DOHH2 (cell line): ENCODE measurements around the gene KCNQ1OT1.

Source experiments
- H3F3A ChIP-seq: fragments of 200-600 bp; sonication (generic), shearing (Covaris generic); 2 replicates; pipeline ENCODE4 v1.6.0; 2016; ENCODE audit warnings: antibody characterized with exemption, mild to moderate bottlenecking; ENCODE audit not compliant: control insufficient read depth, insufficient read depth
- H3K27ac ChIP-seq: fragments of 200-600 bp; sonication (generic); 2 replicates; pipeline ENCODE4 v1.5.1; 2014; ENCODE audit warnings: low read depth, mild to moderate bottlenecking, low read length, moderate library complexity
- H3K27me3 ChIP-seq: fragments of 200-600 bp; sonication (generic); 2 replicates; pipeline ENCODE4 v1.6.1; 2014; ENCODE audit warnings: mild to moderate bottlenecking, low read length, mixed read lengths; ENCODE audit not compliant: control insufficient read depth
- H3K36me3 ChIP-seq: fragments of 200-600 bp; sonication (generic); 2 replicates; pipeline ENCODE4 v1.6.1; 2014; ENCODE audit warnings: mild to moderate bottlenecking, low read length, moderate library complexity, mixed read lengths; ENCODE audit not compliant: control insufficient read depth
- H3K4me1 ChIP-seq: fragments of 200-600 bp; sonication (generic); 2 replicates; pipeline ENCODE4 v1.6.1; 2014; ENCODE audit warnings: mild to moderate bottlenecking, low read length, mixed read lengths; ENCODE audit not compliant: control insufficient read depth
- H3K4me2 ChIP-seq: fragments of 200-600 bp; sonication (generic); 2 replicates; pipeline ENCODE4 v1.6.0; 2014; ENCODE audit warnings: mild to moderate bottlenecking, low read length, moderate library complexity
- H3K4me3 ChIP-seq: fragments of 200-600 bp; sonication (generic); 2 replicates; pipeline ENCODE4 v1.5.1; 2014; ENCODE audit warnings: mild to moderate bottlenecking, low read length, mixed read lengths
- H3K79me2 ChIP-seq: fragments of 200-600 bp; sonication (generic); 2 replicates; pipeline ENCODE4 v1.6.1; 2014; ENCODE audit warnings: mild to moderate bottlenecking, low read length, mixed read lengths; ENCODE audit not compliant: control insufficient read depth
- H3K9me2 ChIP-seq: fragments of 200-600 bp; sonication (generic); replicated peaks from 2 replicates; pipeline ENCODE4 v1.6.1; 2014; ENCODE audit warnings: mild to moderate bottlenecking, low read length, mixed read lengths; ENCODE audit not compliant: control insufficient read depth
- H3K9me3 ChIP-seq: fragments of 200-600 bp; sonication (generic); 2 replicates; pipeline ENCODE4 v1.6.1; 2014; ENCODE audit warnings: antibody characterized with exemption, low read length, mixed read lengths; ENCODE audit not compliant: control insufficient read depth, insufficient read depth
- H4K20me1 ChIP-seq: fragments of 200-600 bp; sonication (generic); 2 replicates; pipeline ENCODE4 v1.6.0; 2014; ENCODE audit warnings: low read depth, mild to moderate bottlenecking, antibody characterized with exemption, low read length, moderate library complexity; ENCODE audit not compliant: control insufficient read depth, insufficient read depth
- CTCF ChIP-seq: fragments of 200-600 bp; sonication (generic); IDR thresholded peaks from one replicate; pipeline ENCODE4 v1.5.1; 2014; ENCODE audit warnings: antibody characterized with exemption, mild to moderate bottlenecking, low read depth, low read length; ENCODE audit not compliant: poor library complexity, severe bottlenecking
- EZH2phosphoT487 ChIP-seq: fragments of 200-600 bp; sonication (generic); IDR thresholded peaks from 2 replicates; pipeline ENCODE4 v1.6.1; 2017; ENCODE audit warnings: borderline replicate concordance, mild to moderate bottlenecking, antibody characterized with exemption, low read length, moderate library complexity, mixed read lengths

The KCNQ1OT1 gene

GRCh38 chr11:2677127-2677526 is 22.7 kb downstream of the KCNQ1OT1 start:
- H3K4me3 ChIP-seq, result no peak overlapping the region
- no peaks in the 10 kb centered on the region for H3F3A ChIP-seq
- H3K9me3 ChIP-seq, result no peaks in the 10 kb centered on the region
- TF ChIP-seq CTCF, result no peak
- TF ChIP-seq EZH2phosphoT487, result no peak
- no peak overlapping the region for H3K27ac ChIP-seq
- H3K9me2 ChIP-seq, result no peaks in the 10 kb centered on the region
- H3K79me2 ChIP-seq, result peaks cover 7% of the 10 kb centered on the region; the same call in 1 of the 2 replicates
- H3K4me2 ChIP-seq, result no peak overlapping the region
- H3K4me1 ChIP-seq, result peaks cover 21% of the 10 kb centered on the region
- H3K36me3 ChIP-seq, result no peaks in the 10 kb centered on the region
- 0 out of 2 replicates have a peak, but pooled peaks cover 3% of the 10 kb centered on the region for H4K20me1 ChIP-seq
- no peaks in the 10 kb centered on the region for H3K27me3 ChIP-seq

GRCh38 chr11:2675540-2675939 is 24.3 kb downstream of the KCNQ1OT1 start:
- no peak for TF ChIP-seq EZH2phosphoT487
- H3K79me2 ChIP-seq, result no peaks in the 10 kb centered on the region
- peaks cover 9% of the 10 kb centered on the region for H3K4me1 ChIP-seq
- H3F3A ChIP-seq, result no peaks in the 10 kb centered on the region
- H3K9me3 ChIP-seq, result no peaks in the 10 kb centered on the region
- no peaks in the 10 kb centered on the region for H3K27me3 ChIP-seq
- H3K4me2 ChIP-seq, result no peak overlapping the region
- no peak overlapping the region for H3K27ac ChIP-seq
- H3K9me2 ChIP-seq, result no peaks in the 10 kb centered on the region
- H3K4me3 ChIP-seq, result no peak overlapping the region
- no peaks in the 10 kb centered on the region for H3K36me3 ChIP-seq
- 0 out of 2 replicates have a peak, but pooled peaks cover 3% of the 10 kb centered on the region for H4K20me1 ChIP-seq

- H3K9me2 ChIP-seq, result no peaks in the 10 kb centered on the region
- no peaks in the 10 kb centered on the region for H3K79me2 ChIP-seq
- no peaks in the 10 kb centered on the region for H3K9me3 ChIP-seq
- peaks cover 9% of the 10 kb centered on the region for H3K4me1 ChIP-seq
- TF ChIP-seq EZH2phosphoT487 (no peak), CTCF (no peak)
- H3K36me3 ChIP-seq, result no peaks in the 10 kb centered on the region
- no peak overlapping the region for H3K4me3 ChIP-seq
- H3K27ac ChIP-seq, result no peak overlapping the region
- no peaks in the 10 kb centered on the region for H3K27me3 ChIP-seq
- 0 out of 2 replicates have a peak, but pooled peaks cover 3% of the 10 kb centered on the region for H4K20me1 ChIP-seq
- H3F3A ChIP-seq, result no peaks in the 10 kb centered on the region
- no peak overlapping the region for H3K4me2 ChIP-seq
Observed at GRCh38 chr11:2674658-2675131, 25.1 kb downstream of the KCNQ1OT1 start.

- Histone ChIP-seq H3K27me3 (no peaks in the 10 kb centered on the region), H3F3A (no peaks in the 10 kb centered on the region), H3K4me3 (no peak overlapping the region), H3K4me2 (no peak overlapping the region), H3K79me2 (no peaks in the 10 kb centered on the region), H4K20me1 (0 out of 2 replicates have a peak, but pooled peaks cover 3% of the 10 kb centered on the region), H3K9me2 (no peaks in the 10 kb centered on the region), H3K9me3 (no peaks in the 10 kb centered on the region), H3K4me1 (peaks cover 9% of the 10 kb centered on the region), H3K36me3 (no peaks in the 10 kb centered on the region), H3K27ac (no peak overlapping the region)
- TF ChIP-seq EZH2phosphoT487 (no peak), CTCF (no peak)
Observed at GRCh38 chr11:2673871-2674471, 25.8 kb downstream of the KCNQ1OT1 start.
